GM12875 (cell line): Measurements from ENCODE around the gene GPR89B.
"Not testable (repeated sequence)": the region's sequence is repeated elsewhere in the genome, so short reads cannot be mapped to it uniquely, and the experiment has no call there.

Experiments
- H3K4me3 ChIP-seq: one replicate; pipeline ENCODE4 v1.5.1; 2011; ENCODE audit warnings: low read depth, low read length, control low read depth
- TF ChIP-seq, protein P1 (sequence below): IDR thresholded peaks from 2 replicates; pipeline ENCODE4 v1.5.1; 2011; ENCODE audit warnings: low read depth, mild to moderate bottlenecking, control low read depth, inconsistent platforms, low read length, moderate library complexity, borderline replicate concordance; ENCODE audit not compliant: insufficient read depth

The GPR89B gene

GRCh38 chr1:147912553-147912952 is 15.7 kb upstream of the GPR89B start:
- no peak overlapping the region for H3K4me3 ChIP-seq
- TF ChIP-seq, protein P1, sequence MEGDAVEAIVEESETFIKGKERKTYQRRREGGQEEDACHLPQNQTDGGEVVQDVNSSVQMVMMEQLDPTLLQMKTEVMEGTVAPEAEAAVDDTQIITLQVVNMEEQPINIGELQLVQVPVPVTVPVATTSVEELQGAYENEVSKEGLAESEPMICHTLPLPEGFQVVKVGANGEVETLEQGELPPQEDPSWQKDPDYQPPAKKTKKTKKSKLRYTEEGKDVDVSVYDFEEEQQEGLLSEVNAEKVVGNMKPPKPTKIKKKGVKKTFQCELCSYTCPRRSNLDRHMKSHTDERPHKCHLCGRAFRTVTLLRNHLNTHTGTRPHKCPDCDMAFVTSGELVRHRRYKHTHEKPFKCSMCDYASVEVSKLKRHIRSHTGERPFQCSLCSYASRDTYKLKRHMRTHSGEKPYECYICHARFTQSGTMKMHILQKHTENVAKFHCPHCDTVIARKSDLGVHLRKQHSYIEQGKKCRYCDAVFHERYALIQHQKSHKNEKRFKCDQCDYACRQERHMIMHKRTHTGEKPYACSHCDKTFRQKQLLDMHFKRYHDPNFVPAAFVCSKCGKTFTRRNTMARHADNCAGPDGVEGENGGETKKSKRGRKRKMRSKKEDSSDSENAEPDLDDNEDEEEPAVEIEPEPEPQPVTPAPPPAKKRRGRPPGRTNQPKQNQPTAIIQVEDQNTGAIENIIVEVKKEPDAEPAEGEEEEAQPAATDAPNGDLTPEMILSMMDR: no peak

- TF ChIP-seq, protein P1: no peak
- no peak overlapping the region for H3K4me3 ChIP-seq
These were observed 14.8 kb upstream of the GPR89B start for GRCh38 chr1:147913362-147913942.

DNA sequence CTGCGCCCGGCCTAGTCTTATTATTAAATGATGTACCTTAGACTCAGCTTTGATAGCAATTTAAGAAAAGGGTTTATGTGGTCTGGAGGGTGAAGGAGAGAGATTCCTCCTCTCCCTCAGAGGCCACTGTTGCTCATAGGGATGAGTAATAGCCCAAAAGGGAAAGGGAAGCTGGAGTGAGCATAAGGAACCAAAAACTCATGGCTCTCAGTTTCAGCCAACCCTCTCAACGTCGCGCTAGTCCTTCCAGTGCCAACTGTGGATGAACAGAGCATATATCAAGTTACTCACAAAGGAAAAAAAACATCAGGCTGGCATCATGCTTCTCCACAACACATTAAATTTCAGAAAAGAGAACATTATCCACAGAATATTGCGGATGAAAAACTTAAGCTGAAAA is 8.3 kb upstream of the GPR89B start:
- TF ChIP-seq, protein P1: no peak
- no peak overlapping the region for H3K4me3 ChIP-seq

DNA sequence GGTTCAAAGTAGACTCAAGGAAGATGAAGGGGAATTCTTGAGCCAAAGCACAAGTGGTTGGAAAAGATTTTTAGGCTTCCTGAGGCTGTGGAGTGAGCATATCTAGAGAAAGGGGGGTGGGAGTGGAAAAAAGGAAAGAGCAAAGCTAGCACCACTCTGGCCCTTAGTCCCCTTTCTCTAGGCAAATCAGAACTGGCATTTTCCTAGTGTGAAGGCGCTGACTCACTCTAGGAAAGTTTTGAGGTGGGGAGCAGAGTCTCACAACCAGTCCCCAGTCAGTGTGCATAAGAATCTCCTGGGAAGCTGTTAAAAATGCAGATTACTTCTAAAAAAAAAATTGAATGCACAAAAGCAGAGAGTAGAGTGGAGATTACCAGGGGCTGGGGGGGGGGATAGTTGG is 3.4 kb upstream of the GPR89B start:
- no peak overlapping the region for H3K4me3 ChIP-seq
- TF ChIP-seq, protein P1: no peak

GRCh38 chr1:147927215-147927614 is 1.0 kb upstream of the GPR89B start:
- not testable (repeated sequence) for H3K4me3 ChIP-seq

DNA sequence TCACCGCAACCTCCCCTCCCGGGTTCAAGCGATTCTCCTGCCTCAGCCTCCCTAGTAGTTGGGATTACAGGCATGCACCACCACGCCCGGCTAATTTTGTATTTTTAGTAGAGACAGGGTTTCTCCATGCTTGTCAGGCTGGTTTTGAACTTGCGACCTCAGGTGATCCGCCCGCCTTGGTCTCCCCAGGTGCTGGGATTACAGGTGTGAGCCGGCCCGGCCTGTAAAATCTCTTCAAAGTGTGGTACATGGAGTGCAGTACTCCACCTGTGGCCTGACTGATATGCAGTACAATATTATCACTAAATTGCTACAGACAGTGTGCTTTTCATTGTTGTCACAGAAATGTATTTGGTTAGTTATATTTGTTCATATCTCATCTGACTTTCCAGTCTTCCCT is 531 bp upstream of the GPR89B start:
- H3K4me3 ChIP-seq: not testable (repeated sequence)

DNA sequence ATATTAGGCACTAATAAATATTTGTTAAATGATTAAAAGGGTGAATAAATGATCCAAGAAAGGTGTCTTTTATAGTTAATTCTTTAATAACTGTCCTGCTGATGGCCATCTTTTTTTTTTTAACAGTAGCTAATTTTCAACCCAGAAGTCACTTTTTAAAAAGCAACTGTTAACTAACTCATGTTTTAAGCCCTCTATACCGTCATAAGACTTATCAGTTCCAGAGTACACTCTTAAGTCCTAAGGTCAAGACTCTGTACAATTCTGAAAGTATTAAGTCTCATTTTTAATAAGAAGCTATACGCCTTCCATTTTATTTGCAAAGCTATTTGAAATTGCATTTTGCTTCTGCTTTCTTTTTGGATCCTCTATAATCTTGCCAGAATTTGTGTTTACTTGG is 2.9 kb downstream of the GPR89B start:
- not testable (repeated sequence) for H3K4me3 ChIP-seq

- H3K4me3 ChIP-seq: not testable (repeated sequence)
These were observed 7.1 kb downstream of the GPR89B start for GRCh38 chr1:147935296-147935695.

DNA sequence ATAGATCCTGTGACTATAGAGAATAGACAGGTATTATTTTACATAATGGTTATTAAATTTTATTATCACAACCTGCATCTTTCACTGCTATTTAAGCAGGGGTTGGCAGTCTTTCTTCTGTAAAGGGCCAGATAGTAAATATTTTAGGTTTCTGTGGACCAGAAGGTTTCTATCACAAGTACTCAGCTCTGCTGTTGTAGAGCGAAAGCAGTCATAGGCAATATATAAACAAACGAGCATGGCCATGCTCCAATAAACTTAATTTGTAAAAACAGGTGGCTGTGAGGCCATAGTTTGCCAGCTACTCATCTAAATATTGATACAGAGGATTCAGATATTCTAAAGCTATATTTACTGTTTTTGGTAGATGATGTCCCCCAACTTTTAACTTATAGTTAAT is 12.2 kb downstream of the GPR89B start:
- H3K4me3 ChIP-seq: not testable (repeated sequence)

DNA sequence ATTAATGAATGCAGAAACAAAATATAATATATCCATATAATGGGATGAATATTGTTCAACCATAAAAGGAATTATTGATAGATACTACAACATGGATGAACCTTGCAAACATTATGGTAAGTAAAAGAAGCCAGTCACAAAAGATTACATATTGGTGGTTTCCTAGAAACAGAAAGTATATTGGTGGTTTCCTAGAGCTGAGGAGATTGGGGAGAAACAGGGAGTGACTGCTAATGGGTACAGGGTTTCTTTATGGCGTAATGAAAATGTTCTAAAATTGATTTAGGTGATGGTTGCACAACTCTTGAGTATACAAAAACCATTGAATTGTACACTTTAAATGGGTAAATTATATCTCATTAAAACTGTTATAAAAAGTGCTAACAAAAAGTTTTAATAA is 14.3 kb downstream of the GPR89B start:
- H3K4me3 ChIP-seq: not testable (repeated sequence)

DNA sequence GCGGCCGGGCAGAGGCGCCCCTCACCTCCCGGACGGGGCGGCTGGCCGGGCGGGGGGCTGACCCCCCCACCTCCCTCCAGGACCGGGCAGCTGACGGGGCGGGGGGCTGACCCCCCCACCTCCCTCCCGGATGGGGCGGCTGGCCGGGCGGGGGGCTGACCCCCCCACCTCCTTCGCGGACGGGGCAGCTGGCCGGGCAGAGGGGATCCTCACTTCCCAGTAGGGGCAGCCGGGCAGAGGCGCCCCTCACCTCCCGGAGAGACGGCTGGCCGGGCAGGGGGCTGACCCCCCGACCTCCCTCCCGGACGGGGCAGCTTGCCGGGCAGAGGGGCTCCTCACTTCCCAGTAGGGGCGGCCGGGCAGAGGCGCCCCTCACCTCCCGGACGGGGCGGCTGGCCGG is 21.3 kb downstream of the GPR89B start:
- H3K4me3 ChIP-seq: not testable (repeated sequence)

- not testable (repeated sequence) for H3K4me3 ChIP-seq
These were observed 30.7 kb downstream of the GPR89B start for GRCh38 chr1:147958906-147959305.

DNA sequence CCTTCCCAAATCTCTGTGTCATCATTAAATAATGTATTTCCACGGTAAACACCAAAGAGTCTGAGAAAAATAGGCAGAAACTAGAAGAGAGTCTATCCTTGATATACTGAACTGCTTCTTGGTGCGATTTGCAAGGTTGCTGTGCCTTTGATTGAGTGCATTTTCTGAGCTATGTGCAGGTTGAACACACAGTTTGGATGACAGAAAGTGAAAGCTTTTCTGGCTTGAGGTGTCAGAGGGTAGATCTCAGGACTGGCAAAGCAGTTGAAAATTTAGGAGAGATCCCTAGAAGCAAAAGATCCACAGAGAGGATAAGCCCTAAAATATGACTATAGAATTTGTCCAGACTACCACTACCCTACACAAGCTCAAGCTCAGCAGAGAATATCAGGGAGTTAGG is 31.5 kb downstream of the GPR89B start:
- not testable (repeated sequence) for H3K4me3 ChIP-seq

DNA sequence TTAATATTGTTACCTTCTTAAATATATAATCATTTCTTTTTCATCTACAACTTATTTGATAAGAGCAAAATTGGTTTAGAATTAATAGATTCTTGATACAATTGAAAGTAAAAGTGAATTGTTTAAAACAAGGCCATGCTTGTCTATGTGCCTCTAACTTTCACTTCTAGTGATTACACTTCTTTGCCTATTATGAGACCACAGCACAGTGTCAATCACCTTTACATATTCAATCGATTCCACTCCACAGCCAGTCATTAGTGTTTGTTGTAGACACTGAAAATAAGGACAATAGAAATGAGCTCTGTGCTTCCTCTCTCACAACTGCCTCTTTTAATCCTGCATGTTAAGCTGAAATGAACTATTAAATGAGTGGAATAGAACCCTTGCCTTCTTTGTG is 36.4 kb downstream of the GPR89B start:
- H3K4me3 ChIP-seq: not testable (repeated sequence)

DNA sequence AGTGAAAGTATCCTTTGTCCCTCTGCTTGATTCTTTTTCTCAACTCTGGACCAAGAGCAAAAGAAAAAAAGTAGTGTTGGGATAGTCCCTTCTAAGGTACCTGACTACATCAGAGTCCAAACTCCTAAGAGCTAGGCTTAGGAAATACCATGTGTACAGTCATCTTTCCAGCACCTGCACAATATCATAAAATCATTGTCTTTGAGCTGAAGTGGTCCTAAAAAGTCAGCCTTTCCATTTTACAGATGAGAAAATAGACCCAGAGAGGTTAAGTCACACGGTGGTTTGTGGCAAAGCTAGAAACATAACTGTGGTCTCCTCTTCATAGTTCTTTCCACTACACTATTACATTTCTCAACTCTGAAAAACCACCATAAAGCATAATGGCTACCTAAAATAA is 38.4 kb downstream of the GPR89B start:
- H3K4me3 ChIP-seq: not testable (repeated sequence)

DNA sequence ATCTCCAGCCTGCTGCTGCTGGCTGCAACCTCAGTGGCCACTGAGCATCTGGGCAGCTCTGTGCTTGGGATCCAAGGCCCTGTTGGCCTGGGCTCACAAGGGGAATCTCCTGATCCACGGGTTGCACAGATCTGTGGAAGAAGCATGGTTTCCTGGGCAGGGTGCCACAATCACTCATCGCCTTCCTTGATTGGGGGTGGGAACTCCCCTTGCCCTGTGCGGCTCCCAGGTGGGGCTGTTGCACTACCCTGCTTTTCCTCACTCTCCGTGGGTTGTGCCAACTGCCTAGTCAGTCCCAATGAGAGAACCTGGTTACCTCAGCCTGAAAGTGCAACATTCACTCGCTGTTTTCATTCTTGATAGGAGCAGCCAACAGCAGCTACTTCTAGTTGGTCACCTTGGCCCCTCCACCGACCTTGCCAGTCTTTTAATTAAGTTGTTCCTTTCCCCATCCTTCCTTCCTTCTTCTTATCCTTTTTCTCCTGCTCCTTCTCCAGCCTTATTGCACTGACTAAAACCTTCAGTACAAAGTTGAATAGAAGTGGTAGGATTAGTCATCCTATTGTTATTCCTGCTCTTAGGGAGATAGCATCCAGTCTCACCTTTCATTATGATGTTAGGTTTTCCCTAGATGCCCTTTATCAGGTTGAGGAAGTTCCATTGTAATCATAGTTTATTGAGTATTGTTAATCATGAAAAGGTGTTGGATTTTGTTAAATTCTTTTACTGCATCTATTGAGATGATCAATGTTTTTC is 50.9 kb downstream of the GPR89B start:
- not testable (repeated sequence) for H3K4me3 ChIP-seq
